LoVo (cell line): Measurements from ENCODE around the gene INTS3.
A peak's percentile ranks its signal among the peaks of the same experiment; 100 is the strongest.

Experiments
- DNase-seq: peaks from one replicate; pipeline ENCODE4 v3.0.0-alpha.2; 2016; ENCODE audit warnings: low spot score

INTS3 gene, protein sequence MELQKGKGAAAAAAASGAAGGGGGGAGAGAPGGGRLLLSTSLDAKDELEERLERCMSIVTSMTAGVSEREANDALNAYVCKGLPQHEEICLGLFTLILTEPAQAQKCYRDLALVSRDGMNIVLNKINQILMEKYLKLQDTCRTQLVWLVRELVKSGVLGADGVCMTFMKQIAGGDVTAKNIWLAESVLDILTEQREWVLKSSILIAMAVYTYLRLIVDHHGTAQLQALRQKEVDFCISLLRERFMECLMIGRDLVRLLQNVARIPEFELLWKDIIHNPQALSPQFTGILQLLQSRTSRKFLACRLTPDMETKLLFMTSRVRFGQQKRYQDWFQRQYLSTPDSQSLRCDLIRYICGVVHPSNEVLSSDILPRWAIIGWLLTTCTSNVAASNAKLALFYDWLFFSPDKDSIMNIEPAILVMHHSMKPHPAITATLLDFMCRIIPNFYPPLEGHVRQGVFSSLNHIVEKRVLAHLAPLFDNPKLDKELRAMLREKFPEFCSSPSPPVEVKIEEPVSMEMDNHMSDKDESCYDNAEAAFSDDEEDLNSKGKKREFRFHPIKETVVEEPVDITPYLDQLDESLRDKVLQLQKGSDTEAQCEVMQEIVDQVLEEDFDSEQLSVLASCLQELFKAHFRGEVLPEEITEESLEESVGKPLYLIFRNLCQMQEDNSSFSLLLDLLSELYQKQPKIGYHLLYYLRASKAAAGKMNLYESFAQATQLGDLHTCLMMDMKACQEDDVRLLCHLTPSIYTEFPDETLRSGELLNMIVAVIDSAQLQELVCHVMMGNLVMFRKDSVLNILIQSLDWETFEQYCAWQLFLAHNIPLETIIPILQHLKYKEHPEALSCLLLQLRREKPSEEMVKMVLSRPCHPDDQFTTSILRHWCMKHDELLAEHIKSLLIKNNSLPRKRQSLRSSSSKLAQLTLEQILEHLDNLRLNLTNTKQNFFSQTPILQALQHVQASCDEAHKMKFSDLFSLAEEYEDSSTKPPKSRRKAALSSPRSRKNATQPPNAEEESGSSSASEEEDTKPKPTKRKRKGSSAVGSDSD

DNA sequence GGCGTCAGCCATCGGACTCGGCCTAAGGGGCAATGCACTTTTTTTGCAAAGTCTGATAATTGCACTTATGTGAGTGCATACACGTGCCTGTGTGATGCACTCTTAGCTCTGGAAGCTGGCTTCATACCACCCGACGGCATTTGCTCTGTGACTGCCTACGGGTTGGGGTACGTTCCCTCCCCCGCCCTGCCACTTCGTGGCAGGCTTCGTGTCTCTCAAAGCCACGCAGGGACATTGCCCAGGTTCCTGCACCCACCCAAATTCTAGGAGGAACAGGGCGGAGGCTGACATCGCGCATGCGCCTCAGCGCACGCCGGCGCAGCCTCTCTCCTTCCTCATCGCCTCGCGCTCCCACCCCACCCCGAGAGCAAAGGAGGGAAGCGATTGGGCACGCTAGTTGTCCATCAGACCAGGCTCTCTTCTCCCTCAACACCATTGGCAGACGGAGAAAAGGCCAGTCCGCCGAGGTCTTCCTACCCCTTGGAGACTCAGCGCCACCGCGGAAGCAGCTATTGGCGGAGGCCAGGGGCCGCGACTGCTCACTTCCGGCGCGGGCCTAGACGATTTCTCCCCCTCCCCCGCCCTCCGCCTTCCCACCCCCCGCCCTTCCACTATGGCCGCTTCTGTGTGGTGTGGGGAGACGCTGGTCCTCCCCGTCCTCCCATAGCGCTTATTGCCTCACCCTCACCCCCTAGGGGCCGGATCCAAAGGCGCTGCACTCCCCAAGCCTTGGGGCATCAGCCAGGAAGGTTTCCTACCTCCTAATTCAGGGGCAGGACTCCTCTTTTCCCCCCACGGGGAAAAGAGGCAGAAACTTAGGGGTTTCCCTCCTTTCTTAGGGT lies at the start of gene INTS3:
INTS3 (plus strand) TSS at position 588 of the 842 bp plus-strand sequence. CDS start 585 bp downstream, outside the sequence.
- DNase-seq, result peak; percentile 100

DNA sequence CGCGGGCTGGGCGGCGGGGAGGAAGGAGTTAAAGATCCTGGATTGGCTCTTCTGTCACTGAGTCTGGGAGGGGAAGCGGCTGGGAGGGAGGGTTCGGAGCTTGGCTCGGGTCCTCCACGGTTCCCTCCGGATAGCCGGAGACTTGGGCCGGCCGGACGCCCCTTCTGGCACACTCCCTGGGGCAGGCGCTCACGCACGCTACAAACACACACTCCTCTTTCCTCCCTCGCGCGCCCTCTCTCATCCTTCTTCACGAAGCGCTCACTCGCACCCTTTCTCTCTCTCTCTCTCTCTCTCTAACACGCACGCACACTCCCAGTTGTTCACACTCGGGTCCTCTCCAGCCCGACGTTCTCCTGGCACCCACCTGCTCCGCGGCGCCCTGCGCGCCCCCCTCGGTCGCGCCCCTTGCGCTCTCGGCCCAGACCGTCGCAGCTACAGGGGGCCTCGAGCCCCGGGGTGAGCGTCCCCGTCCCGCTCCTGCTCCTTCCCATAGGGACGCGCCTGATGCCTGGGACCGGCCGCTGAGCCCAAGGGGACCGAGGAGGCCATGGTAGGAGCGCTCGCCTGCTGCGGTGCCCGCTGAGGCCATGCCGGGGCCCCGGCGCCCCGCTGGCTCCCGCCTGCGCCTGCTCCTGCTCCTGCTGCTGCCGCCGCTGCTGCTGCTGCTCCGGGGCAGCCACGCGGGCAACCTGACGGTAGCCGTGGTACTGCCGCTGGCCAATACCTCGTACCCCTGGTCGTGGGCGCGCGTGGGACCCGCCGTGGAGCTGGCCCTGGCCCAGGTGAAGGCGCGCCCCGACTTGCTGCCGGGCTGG lies 49.1 kb upstream of the INTS3 start, which contains the start of gene NPR1:
NPR1 (plus strand) TSS at position 170 of the 818 bp plus-strand sequence; CDS start at position 591, 421 bp downstream.
- DNase-seq, result no peak

DNA sequence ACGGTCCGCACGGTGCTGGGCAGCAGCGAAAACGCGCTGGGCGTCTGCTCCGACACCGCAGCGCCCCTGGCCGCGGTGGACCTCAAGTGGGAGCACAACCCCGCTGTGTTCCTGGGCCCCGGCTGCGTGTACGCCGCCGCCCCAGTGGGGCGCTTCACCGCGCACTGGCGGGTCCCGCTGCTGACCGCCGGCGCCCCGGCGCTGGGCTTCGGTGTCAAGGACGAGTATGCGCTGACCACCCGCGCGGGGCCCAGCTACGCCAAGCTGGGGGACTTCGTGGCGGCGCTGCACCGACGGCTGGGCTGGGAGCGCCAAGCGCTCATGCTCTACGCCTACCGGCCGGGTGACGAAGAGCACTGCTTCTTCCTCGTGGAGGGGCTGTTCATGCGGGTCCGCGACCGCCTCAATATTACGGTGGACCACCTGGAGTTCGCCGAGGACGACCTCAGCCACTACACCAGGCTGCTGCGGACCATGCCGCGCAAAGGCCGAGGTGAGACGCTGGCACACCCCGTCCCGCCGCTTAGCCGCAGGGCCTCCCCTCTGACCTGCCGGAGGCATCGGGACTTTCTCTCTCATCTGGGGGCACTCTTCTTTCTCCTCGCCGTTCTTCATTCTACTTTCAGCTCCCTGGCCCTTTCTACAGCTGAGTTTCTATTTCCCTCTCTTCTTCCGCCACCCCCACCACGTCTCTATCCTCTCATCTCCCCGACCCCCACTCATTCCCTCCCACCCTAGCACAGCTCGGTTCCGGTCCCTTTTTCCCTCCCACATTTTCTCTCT lies 48.3 kb upstream of the INTS3 start:
- no peak for DNase-seq

DNA sequence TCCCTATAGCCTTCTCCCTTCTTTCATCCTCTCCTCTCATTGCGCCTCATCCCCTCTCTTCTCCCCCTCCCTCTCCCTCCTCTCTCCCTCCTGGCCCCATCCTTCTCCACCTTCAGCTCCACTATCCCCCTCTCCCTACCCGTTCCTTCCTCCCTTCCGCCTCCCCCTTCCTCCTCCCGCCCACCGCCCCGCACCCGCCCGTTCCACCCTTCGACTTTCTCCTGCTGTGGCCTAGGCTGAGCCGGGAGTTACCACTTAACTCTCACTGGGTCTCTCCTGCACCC lies 47.8 kb upstream of the INTS3 start:
- DNase-seq, result no peak

DNA sequence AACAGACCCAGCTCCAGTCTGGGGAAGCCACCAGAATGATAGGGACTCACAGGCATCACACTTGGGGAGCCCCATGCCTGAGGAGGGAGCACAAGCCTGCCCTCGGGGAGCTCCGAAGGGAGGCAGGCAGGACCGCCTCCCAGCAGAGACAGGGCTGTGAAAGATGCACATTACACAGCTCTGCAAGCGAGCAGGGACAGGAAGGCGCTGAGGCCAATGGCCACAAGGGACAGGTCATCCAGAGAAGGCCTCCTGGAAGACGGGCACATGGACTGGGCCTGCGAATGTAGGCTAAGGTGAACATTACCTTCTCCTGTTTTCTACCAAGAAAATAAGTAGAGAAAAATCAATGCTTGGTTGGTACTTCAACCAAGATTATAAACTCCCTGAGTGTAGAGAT lies 45.1 kb upstream of the INTS3 start:
- DNase-seq, result no peak

DNA sequence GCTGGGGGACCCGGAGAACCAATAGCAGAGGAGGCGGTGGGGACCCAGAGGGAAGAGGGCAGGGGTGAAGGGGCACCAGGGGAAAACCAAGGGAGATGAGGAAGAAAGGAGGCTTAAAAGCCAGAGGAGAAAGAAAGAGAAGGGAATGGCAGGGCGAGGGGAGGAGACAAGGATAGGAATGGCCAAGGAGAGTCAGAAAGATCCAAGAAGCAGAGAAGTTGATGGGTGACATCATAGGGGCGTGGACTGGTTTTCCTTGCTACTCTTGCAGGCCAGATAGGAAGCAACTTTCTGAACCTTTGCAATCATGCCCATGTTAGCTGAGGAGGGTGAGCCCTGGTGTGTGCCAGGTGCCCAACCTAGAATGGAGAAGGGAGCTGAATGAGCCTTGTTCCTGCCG lies 44.0 kb upstream of the INTS3 start:
- no peak for DNase-seq

DNA sequence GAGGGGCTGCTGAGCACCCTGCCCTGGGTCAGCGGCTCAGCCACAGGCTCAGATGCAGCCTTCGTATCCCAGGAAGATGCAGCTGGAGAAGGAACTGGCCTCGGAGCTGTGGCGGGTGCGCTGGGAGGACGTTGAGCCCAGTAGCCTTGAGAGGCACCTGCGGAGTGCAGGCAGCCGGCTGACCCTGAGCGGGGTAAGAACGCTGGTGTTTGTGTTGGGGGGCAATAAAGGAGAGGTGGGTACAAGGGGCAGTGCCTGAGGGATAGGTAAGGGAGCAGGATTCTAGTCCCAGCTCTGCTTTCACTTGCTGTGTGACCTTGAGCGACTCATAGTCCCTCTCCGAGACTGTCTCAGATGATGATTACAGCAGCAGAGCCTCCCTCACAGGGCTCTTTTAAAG lies 43.0 kb upstream of the INTS3 start:
- DNase-seq, result no peak

DNA sequence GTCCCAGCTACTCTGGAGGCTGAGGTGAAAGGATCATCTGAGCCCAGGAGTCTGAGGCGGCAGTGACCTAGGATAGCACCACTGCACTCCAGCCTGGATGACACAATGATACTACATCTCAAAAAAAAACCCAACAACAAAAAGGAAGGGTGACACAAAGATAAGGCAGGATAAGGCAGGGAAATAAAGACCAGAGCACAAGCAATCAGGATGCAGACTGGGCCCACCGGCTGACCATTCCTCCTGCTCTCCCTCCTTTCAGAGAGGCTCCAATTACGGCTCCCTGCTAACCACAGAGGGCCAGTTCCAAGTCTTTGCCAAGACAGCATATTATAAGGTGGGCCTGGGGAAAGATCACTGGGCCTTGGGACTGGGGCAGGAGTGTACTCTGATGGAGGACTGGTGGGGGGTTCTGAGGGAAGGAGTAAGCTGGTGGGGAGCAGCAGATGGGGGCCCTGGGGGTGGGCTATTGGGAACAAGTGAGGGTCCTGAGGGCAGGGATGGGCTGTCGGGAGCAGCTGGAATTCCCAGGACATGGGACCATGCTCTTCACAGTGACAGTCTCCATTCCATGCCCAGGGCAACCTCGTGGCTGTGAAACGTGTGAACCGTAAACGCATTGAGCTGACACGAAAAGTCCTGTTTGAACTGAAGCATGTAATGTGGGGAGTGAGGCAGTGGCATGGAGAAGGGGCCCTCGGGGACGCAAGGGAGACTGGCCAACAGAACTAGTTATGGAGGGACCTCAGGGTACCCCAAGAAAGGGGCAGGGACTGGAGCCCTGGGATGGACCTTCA lies 42.1 kb upstream of the INTS3 start:
- no peak for DNase-seq

DNA sequence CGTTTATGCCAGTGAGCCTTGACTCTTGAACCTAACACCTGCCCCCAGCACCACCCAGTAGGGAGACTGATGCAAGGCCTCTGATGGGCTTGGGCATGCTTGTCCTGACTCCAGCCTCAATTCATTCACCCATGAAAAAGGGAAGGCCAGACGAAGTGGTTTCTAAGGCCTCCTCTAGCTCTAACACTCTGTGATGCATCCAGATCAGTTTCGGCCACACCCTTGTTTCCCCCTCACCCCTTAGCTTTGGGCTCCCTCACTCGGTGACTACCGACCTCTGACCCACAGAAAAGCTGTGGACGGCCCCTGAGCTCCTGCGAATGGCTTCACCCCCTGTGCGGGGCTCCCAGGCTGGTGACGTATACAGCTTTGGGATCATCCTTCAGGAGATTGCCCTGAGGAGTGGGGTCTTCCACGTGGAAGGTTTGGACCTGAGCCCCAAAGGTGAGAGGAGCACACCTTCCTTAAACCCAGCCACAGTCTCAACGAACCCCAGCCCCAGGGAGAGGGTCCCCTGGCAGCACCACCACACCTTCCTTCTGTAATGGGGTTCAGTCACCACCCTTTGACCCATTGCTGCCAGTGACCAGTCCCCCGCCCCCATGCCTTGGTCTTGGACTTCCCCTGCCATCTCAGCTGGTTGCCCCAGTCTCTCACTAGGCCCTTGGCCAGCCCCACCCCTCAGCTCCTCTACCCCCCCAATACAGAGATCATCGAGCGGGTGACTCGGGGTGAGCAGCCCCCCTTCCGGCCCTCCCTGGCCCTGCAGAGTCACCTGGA lies 40.3 kb upstream of the INTS3 start:
- DNase-seq, result no peak

DNA sequence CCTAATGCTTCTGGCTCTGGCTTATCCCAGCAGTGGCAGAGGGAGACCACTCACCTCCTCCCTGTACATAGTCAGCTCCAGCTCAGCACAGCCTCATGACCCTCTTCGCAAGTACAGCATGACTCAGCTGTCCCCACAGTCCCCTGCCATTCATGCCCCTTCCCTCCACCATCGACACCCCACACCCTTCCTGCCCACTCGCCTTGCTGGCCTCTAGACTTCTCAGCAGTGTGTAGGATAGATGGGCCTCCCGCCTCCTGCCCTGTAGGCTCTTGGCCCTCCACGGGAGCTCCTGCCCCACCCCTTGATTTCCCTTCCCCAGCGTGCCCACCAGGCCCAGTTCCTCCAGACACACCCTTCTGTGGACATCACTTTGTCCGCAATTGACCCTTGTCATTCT lies 39.6 kb upstream of the INTS3 start:
- no peak for DNase-seq

DNA sequence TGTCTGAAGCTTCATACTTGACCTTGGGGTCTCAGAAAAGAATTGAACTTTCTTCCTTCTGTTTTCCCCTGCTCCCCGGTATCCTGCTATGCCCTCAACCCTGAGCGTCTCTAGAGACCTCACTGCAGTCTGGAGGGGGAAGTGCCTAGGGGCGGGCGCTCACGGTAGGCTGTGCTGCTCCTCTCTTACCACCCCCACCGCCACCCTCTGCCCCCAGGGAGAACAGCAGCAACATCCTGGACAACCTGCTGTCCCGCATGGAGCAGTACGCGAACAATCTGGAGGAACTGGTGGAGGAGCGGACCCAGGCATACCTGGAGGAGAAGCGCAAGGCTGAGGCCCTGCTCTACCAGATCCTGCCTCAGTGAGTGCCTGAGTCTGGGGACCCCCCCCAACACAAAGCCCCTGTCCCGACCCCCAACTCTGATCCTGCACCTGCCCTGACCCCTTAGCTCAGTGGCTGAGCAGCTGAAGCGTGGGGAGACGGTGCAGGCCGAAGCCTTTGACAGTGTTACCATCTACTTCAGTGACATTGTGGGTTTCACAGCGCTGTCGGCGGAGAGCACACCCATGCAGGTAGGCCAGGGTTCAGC lies 39.0 kb upstream of the INTS3 start:
- DNase-seq, result no peak

DNA sequence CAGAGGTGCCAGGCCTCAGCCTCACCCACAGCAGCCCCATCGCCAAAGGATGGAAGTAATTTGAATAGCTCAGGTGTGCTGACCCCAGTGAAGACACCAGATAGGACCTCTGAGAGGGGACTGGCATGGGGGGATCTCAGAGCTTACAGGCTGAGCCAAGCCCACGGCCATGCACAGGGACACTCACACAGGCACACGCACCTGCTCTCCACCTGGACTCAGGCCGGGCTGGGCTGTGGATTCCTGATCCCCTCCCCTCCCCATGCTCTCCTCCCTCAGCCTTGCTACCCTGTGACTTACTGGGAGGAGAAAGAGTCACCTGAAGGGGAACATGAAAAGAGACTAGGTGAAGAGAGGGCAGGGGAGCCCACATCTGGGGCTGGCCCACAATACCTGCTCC lies 34.4 kb upstream of the INTS3 start:
- no peak for DNase-seq

DNA sequence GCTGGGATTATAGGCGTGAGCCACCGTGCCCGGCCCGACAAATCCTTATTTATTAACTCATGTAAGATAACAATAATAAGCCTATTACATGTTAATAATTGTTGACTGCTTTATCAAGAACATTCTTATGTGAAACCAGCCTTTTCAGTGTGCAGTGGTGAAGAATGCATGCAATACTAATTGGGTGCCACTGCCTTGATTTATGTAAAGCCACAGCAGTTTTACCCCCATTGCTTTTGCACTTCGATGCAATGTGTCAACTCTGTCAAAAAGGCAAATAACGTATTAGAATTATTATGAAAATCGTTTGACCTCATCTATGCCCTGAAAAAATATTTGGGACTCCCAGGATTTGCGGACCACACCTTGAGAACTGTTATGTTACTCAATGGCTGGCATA lies 31.1 kb upstream of the INTS3 start:
- DNase-seq, result no peak

DNA sequence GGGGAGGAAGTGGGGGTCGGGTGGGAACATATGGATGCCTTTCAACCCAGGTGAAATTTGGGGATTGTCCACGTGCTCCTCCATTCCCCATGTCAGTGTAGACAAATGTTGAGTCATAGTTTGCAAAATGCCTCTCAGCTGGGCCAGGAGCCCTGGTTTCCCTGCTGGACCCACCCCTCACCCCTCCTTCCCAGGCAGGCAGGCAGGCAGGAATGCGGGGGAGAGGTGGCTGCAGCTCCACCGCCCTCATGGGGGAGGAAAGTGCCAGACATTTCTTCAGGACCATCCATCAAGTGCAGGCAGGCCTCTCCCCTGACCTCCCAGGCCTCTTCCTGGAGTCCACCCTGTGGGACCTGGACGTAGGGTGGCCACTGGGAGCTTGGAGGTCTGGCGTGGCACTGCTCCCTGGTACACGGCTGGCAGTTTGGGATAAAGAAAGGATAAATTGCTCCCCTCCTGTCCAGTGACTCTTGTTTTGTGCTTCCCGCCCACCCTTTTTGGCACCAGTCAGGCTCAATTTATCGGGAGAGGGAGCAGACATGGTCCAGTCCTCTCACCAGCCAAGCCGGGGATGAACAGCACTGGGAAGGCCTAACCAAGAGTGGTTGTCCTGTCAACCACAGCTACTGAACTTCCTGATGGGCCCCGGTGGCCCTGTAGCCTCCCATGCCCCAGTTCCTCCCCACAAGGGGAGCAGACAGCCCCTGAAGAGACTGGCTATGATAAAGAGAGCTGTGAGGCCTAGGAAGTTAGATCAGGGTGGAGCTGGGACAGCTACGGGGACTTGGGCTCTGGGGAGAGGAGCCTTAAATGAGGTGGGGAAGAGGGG lies 30.4 kb upstream of the INTS3 start:
- no peak for DNase-seq

DNA sequence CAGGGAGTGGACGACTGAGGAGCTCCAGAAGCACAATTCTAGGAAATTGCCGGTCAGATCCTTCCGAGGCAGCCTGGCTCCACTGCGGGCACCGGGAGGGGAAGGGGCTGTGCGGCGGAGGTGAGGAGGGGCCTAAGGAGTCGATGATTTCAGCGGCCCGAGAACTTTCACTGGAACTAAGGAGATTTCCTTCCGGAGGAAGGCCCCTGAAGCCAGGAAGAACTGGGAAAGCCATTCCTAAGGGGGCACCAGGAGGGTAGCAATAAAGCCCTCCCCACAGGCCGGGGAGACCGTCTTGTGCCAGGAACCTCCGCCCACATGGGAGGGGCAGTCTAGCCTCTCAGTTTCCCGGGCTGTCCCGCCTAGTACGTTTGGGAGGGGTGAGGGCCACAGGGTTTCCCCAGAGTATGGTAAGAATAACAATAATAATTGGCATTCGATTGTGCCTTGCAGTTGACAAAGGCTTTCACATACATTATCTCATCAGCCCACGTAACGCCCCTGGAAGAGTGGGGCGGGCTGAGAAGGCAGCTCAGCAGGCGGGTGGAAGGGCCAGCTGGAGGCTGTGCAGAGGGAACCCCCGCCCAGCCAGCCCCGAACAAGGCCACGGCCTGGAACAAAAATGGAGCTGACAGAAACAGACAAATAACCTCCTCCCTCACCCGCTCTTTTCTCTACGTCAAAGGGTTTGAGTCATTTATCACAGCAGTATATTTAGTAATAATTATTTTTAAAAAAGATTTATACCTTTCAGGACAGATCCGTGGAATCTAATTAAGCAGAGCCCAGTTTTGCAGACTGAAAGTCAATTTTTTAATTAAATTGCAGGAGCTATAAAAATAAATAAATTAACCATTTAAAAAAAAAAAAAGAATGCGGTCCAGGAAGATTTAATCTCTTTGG lies 29.6 kb upstream of the INTS3 start:
- no peak for DNase-seq
